ENCODE data around the gene TNFRSF14.

GRCh38 chr1:2519729-2520128 is 36.4 kb upstream of the TNFRSF14 start:
- TF ChIP-seq CTCF (IDR thresholded peaks at IDR 0.05; ENCODE audit: low read depth, low read length, poor library complexity, severe bottlenecking) (no peak), EZH2phosphoT487 (IDR thresholded peaks at IDR 0.05; ENCODE audit: borderline replicate concordance, low read length) (no peak)

All from DOHH2 (cell line).